ENCODE results near the gene SULT6B1.
"Not testable (repeated sequence)": the region's sequence is repeated elsewhere in the genome, so short reads cannot be mapped to it uniquely, and the experiment has no call there.

Gene SULT6B1, protein sequence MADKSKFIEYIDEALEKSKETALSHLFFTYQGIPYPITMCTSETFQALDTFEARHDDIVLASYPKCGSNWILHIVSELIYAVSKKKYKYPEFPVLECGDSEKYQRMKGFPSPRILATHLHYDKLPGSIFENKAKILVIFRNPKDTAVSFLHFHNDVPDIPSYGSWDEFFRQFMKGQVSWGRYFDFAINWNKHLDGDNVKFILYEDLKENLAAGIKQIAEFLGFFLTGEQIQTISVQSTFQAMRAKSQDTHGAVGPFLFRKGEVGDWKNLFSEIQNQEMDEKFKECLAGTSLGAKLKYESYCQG

GRCh38 chr2:37188570-37188969, at the start of gene SULT6B1:
Gene SULT6B1, minus strand, starts transcription at chr2:37188670. Its CDS starts 30 bp downstream, at chr2:37188640.
- no peak for DNase-seq

- DNase-seq, result peak in 1 of 2 donors; percentile 9
Measured at GRCh38 chr2:37232131-37232933, 43.9 kb upstream of the SULT6B1 start.

GRCh38 chr2:37231241-37232130, 43.0 kb upstream of the SULT6B1 start, which contains the start of the genes CEBPZ and NDUFAF7:
Gene CEBPZ, minus strand, starts transcription at chr2:37231596. Its CDS starts 29 bp downstream, at chr2:37231567.
Gene NDUFAF7, plus strand, starts transcription at chr2:37231658. Its CDS starts 48 bp downstream, at chr2:37231706.
- peak; percentile 87 to 90 for DNase-seq

DNA sequence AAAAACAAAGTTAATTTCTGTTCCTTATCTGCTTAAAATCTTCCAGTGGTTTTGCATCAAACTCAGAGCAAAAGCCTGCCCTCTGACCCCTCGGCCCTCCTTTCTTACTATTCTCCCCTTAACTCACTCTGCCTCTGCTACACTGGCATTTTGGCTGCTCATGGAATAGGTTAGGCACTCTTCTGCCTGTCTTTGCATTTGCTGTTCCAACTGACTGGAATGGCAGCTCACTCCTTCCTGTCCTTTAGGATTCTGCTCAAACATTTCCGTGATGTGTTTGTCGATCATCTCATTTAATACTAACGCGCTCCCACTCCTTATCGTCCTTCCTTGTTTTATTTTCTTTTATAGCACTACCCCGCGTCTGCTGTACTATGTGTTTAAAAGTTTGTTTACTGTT, 42.1 kb upstream of the SULT6B1 start:
- DNase-seq, result peak in 1 of 2 donors; percentile 3

DNA sequence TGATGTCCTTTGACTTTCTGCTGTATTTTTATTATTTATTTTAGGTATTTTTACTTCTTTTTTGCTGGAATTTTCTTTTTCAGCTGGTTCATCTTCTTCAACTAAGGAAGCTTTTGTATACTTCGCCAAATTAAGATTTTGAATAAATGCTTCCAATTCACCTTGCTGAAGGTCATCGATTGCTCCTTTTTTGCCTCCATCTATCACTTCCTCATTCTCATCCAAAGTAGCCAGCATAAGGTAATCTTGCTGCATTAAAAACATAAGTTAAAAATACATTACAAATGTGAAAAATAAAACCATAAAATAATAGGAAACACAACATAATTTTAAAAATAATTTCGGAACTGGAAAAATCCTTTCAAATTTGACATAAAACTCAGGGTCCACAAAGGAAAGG, 40.3 kb upstream of the SULT6B1 start:
- DNase-seq, result no peak

DNA sequence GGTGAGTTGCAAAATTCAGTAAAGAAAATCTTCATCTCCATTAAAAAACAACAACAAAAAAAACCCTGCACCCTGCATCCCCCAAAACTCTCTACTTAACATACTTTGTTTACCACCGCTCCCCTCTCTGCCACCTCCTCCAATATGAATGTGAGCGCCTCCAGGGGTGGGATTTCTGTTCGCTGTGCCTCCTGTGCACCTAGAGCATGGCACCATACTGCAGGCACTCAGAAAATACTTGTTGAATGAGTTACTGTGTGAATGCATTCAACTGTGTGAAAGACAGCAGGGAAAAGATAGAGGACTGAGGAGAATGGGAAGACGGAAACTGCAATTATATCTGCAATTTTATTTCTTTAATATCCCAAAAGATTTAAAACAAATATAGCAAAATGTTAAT, 38.4 kb upstream of the SULT6B1 start:
- DNase-seq, result no peak

DNA sequence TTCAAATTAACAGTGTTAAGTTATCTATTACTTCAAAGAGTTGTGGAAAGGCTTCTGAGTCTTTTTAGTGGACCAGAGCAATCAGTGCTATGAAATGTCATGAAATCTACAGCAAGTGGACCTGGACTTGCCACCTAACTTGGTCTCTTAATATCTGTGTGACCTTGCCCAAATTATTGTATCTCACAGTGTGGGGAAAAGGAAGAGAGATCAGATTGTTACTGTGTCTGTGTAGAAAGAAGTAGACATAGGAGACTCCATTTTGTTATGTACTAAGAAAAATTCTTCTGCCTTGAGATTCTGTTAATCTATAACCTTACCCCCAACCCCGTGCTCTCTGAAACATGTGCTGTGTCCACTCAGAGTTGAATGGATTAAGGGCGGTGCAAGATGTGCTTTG, 36.7 kb upstream of the SULT6B1 start:
- DNase-seq, result not testable (repeated sequence)

DNA sequence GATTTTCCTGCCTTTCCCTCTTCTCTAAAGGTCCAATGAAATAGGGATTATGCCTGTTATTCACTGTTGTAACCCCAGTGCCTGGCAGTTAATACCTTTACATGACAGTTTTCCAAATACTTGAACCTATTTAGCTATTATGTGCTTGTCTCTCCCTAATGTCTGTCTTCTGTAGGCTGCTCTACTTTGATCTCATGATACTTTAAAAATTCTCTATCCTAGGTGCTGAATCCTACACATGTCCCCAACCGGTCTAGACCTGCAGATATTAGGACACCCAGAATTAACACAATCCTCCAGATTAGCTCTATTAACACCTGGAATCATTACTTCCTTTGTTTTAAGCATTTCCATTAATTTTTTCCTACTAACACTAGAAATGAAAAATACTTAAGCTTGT, 35.6 kb upstream of the SULT6B1 start:
- no peak for DNase-seq

- DNase-seq, result no peak
Measured at GRCh38 chr2:37223131-37223530, 34.7 kb upstream of the SULT6B1 start.

DNA sequence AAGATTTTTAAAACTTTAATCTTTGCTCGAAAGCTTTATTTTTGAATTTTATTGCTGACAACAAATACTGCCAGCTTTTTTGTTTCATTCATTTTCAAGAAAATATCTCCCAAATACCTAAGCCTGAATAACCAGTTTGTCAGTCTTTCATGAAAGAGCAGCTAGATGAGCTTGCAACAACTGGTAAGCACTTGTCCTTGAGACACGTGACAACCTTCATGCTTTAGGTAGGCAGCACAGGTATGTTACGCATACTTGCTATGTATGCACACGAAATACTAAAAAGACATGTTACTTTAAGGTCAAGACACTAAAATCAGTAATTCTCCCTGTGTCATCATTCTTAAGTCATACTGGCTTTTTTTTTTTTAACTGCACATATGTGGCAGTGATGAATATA, 30.6 kb upstream of the SULT6B1 start:
- no peak for DNase-seq

GRCh38 chr2:37215250-37215649, 26.8 kb upstream of the SULT6B1 start:
- DNase-seq, result no peak

- DNase-seq, result no peak
Measured at GRCh38 chr2:37211939-37212338, 23.5 kb upstream of the SULT6B1 start.

GRCh38 chr2:37211212-37211611, 22.7 kb upstream of the SULT6B1 start:
- DNase-seq, result no peak

- not testable (repeated sequence) for DNase-seq
Measured at GRCh38 chr2:37206760-37207159, 18.3 kb upstream of the SULT6B1 start.

- DNase-seq, result no peak
Measured at GRCh38 chr2:37205689-37206341, 17.3 kb upstream of the SULT6B1 start.

- not testable (repeated sequence) for DNase-seq
Measured at GRCh38 chr2:37205071-37205661, 16.7 kb upstream of the SULT6B1 start.

DNA sequence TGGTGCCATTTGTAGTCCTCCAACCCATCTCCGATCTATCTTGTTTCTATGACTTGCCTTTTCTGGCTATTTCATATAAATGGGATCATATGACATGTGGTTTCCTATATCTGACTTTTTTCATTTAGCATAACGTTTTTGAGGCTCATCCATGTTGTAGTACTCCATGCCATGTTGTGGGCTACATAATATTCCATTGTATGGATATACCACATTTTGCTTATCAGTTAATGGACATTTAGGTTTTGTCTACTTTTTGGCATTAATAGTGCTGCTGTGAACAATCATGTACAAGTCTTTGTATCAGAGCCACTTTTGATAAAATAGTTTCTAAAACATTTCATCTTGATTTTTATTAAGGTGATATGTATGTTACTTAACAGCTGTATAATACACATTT, 15.2 kb upstream of the SULT6B1 start:
- DNase-seq, result no peak

GRCh38 chr2:37201766-37202165, 13.3 kb upstream of the SULT6B1 start:
- peak in 1 of 2 donors; percentile 30 for DNase-seq

GRCh38 chr2:37201208-37201607, 12.7 kb upstream of the SULT6B1 start:
- DNase-seq, result no peak

DNA sequence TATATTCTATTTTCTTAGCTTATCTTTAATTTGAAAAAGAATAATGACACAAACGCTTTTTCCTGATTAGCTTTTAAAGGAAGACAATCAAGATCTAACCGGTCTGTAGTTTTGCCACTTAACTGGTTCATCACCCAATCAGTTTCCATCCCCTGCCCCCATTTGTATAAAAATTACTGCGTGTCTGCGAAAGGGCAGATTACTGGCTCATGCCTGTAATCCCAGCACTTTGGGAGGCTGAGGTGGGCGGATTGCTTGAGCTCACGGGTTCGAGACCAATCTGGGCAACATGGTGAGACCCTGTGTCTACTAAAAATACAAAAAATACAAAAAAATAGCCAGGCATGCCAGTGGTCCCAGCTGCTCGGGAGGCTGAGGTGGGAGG, 10.2 kb upstream of the SULT6B1 start:
- no peak for DNase-seq

DNA sequence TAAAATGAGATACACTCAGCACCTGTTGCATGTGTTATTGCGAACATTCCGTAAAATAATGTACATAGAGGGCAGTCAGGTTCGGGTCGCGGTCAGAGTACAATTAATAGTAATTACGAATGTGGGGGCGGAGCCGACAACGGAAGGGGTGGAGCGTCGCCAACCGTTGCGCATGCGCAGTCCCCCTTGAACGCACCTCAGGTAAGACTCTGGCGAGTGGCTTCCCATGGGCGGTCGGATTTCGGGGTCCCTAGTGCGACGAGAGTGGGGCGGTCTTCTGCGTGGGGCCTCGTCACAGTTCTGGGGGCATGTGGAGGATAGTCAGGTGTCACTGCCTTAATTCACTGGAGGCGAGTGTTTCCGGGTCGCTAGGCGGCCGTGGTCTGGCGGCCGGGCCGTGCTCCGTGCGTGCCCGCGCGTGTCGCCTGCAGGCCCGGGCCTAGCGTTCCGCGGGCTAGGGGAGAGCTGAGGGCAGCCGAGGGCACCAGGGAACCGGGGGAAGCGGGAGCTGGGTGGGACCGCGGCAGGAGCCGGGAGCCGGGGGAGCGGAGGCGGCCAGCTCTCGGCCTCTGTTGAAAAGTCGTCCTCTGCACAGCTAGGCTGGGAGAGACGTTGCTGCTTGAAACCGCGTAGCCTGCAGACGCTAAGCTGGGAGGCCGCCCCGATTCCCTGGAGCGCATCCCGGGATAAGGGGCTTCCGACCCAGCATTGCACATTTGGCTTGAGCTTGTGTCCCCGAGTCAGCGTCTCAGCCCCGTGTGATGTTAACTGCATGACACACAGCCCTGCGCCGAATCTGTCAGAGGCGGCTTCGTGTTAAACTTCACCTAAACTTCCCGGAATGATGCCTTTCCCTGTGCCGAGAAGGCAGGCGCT, 8.1 kb upstream of the SULT6B1 start, which contains the start of gene CEBPZOS:
Gene CEBPZOS, plus strand, starts transcription at position 177 of the 876 bp plus-strand sequence. CDS start 3,209 bp downstream, outside the sequence.
- peak; percentile 91 to 94 for DNase-seq
